ENCODE results near the gene PLCH1.

- TF ChIP-seq EZH2phosphoT487 (IDR thresholded peaks at IDR 0.05; ENCODE audit: borderline replicate concordance, low read depth, low read length) (no peak), CTCF (conservative IDR thresholded peaks at IDR 0.05; ENCODE audit: low read length) (no peak)
These were observed 249.5 kb downstream of the PLCH1 start for GRCh38 chr3:155495387-155495786.

Data from OCI-LY7 (cell line).